WTC11 (cell line): ENCODE measurements around the gene SYNJ2.

Experiments used
- CREB1 ChIP-seq: sonication (generic); formaldehyde crosslinking; IDR thresholded peaks from 2 replicates; pipeline ENCODE4 v1.8.0; 2023; ENCODE audit warnings: mild to moderate bottlenecking, missing genetic modification reagents
- CTCF ChIP-seq: fragments of 200-600 bp; IDR thresholded peaks from 2 replicates; pipeline ENCODE4 v1.8.0; 2022; ENCODE audit warnings: antibody characterized with exemption
- IRF1 ChIP-seq: sonication (generic); formaldehyde crosslinking; IDR thresholded peaks from 2 replicates; pipeline ENCODE4 v1.8.0; 2023; ENCODE audit warnings: missing genetic modification reagents
- KAT7 ChIP-seq: sonication (generic); formaldehyde crosslinking; IDR thresholded peaks from 2 replicates; pipeline ENCODE4 v1.8.1; 2023; ENCODE audit warnings: missing genetic modification reagents, mild to moderate bottlenecking, borderline replicate concordance
- NFATC4 ChIP-seq: fragments of 250-450 bp; sonication (Bioruptor Pico); IDR thresholded peaks from 2 replicates; pipeline ENCODE4 v1.9.0; 2021; ENCODE audit warnings: mild to moderate bottlenecking
- NR2C2 ChIP-seq: sonication (generic); formaldehyde crosslinking; IDR thresholded peaks from 2 replicates; pipeline ENCODE4 v1.8.0; 2022; ENCODE audit warnings: mild to moderate bottlenecking, missing genetic modification reagents
- PRDM15 ChIP-seq: sonication (generic); formaldehyde crosslinking; IDR thresholded peaks from 2 replicates; pipeline ENCODE4 v1.8.0; 2022; ENCODE audit warnings: missing genetic modification reagents
- USF2 ChIP-seq: sonication (generic); formaldehyde crosslinking; IDR thresholded peaks from 2 replicates; pipeline ENCODE4 v1.8.1; 2023; ENCODE audit warnings: mild to moderate bottlenecking, missing genetic modification reagents, moderate library complexity
- ZNF263 ChIP-seq: sonication (generic); formaldehyde crosslinking; IDR thresholded peaks from 2 replicates; pipeline ENCODE4 v1.8.1; 2022; ENCODE audit warnings: low read depth, mild to moderate bottlenecking, moderate library complexity, missing genetic modification reagents
- ZNF317 ChIP-seq: sonication (generic); formaldehyde crosslinking; IDR thresholded peaks from 2 replicates; pipeline ENCODE4 v1.8.1; 2023; ENCODE audit warnings: low read depth, mild to moderate bottlenecking, moderate library complexity, missing genetic modification reagents, borderline replicate concordance

- TF ChIP-seq CTCF (no peak), NFATC4 (CRISPR knock-in tag) (no peak), CREB1 (CRISPR knock-in tag) (no peak), PRDM15 (CRISPR knock-in tag) (no peak), KAT7 (no peak), IRF1 (no peak), ZNF317 (no peak), NR2C2 (CRISPR knock-in tag) (no peak), ZNF263 (CRISPR knock-in tag) (no peak), USF2 (CRISPR knock-in tag) (no peak)
Measured at GRCh38 chr6:158026901-158027589, 45.4 kb downstream of the SYNJ2 start.
